GM21717 (cell line): ENCODE measurements around the gene NDOR1.

ENCODE experiments used
- ATAC-seq: cut with Tn5 transposase; IDR thresholded peaks from one replicate; pipeline ENCODE4 v1.9.1; 2021; ENCODE audit warnings: mild to moderate bottlenecking, moderate library complexity; ENCODE audit not compliant: unreplicated experiment

NDOR1 gene

GRCh38 chr9:137167277-137167746 is 38.2 kb upstream of the NDOR1 start:
- ATAC-seq: no peak

- no peak for ATAC-seq
Measured at GRCh38 chr9:137167747-137168572, 37.5 kb upstream of the NDOR1 start.

GRCh38 chr9:137168573-137168903 is 37.0 kb upstream of the NDOR1 start:
- ATAC-seq: no peak

- no peak for ATAC-seq
Measured at GRCh38 chr9:137168904-137169856, 36.3 kb upstream of the NDOR1 start.

- ATAC-seq: no peak
Measured at GRCh38 chr9:137169896-137170358, 35.6 kb upstream of the NDOR1 start, which contains the start of gene LRRC26. Gene LRRC26 (minus strand): TSS chr9:137170051. CDS start chr9:137169943, 108 bp downstream.

- ATAC-seq: no peak
Measured at GRCh38 chr9:137170486-137171148, 34.9 kb upstream of the NDOR1 start.

GRCh38 chr9:137171149-137171900 is 34.2 kb upstream of the NDOR1 start:
- no peak for ATAC-seq

GRCh38 chr9:137172901-137173795 is 32.4 kb upstream of the NDOR1 start:
- no peak for ATAC-seq

GRCh38 chr9:137173796-137174664 is 31.5 kb upstream of the NDOR1 start:
- no peak for ATAC-seq

GRCh38 chr9:137174722-137175293 is 30.7 kb upstream of the NDOR1 start:
- no peak for ATAC-seq

- no peak for ATAC-seq
Measured at GRCh38 chr9:137175345-137175961, 30.0 kb upstream of the NDOR1 start.

- no peak for ATAC-seq
Measured at GRCh38 chr9:137176302-137177182, 29.0 kb upstream of the NDOR1 start.

GRCh38 chr9:137178201-137178938 is 27.1 kb upstream of the NDOR1 start:
- no peak for ATAC-seq

GRCh38 chr9:137178939-137179630 is 26.4 kb upstream of the NDOR1 start:
- no peak for ATAC-seq

- no peak for ATAC-seq
Measured at GRCh38 chr9:137179761-137180160, 25.7 kb upstream of the NDOR1 start.
